T-cell (primary cell): Measurements from ENCODE around the gene RASSF4. TPM values are rescaled to one million over a fixed set of nuclear protein-coding genes. Genes with fewer than 3 reads are reported as not detected.
A peak's percentile ranks its signal among the peaks of the same experiment; 100 is the strongest.

ENCODE experiments used
- ATAC-seq, 4 experiments: fragments of 200-7000 bp in 3 of 4; fragments of 150-1000 bp in 1 of 4; cut with Tn5 transposase; replicated peaks in 1 of 4; 1 replicate in 3 of 4; 2 replicates in 1 of 4; pipeline ENCODE4 v1.10.0; 2021; ENCODE audit warnings: moderate library complexity in 3 of 4, mild to moderate bottlenecking in 2 of 4, moderate number of reproducible peaks in 1 of 4
- CTCF ChIA-PET, 2 donors: fragments of 300-600 bp; sonication (Branson Sonifier 250); formaldehyde crosslinking; loops; one replicate each; lab custom pipeline; 2022; ENCODE audit warnings: antibody characterized with exemption in 2 of 2; lab: Charles Lee
- POLR2A ChIA-PET, 2 donors: fragments of 300-600 bp; sonication (Branson Sonifier 250); formaldehyde crosslinking; loops; one replicate each; lab custom pipeline; 2022; ENCODE audit warnings: antibody characterized with exemption in 2 of 2; lab: Charles Lee
- DNase-seq, 35 experiments: peaks; one replicate each; pipeline versions ENCODE4 v3.0.0 to v3.0.0-alpha.2; 2013 to 2023
- H3K27ac ChIP-seq: one replicate; pipeline ENCODE4 v1.5.1; 2013; ENCODE audit warnings: low read length
- H3K27me3 ChIP-seq, 2 experiments: replicated peaks in 1 of 2; 1 replicate in 1 of 2; 2 replicates in 1 of 2; pipeline versions ENCODE4 v1.6.1 to v1.7.0; 2013; ENCODE audit warnings: low read length in 1 of 2, mixed read lengths in 1 of 2; ENCODE audit not compliant: control insufficient read depth in 2 of 2, insufficient read depth in 2 of 2; ENCODE audit errors: extremely low read depth in 1 of 2
- H3K36me3 ChIP-seq, 2 donors: 1 replicate in 1 of 2; 2 replicates in 1 of 2; pipeline versions ENCODE4 v1.6.1 to v1.7.0; 2013; ENCODE audit warnings: low read length in 1 of 2; ENCODE audit not compliant: control insufficient read depth in 2 of 2, insufficient read depth in 1 of 2; ENCODE audit errors: extremely low read depth in 1 of 2
- H3K4me1 ChIP-seq, 2 experiments: 1 replicate in 1 of 2; 2 replicates in 1 of 2; pipeline versions ENCODE4 v1.6.1 to v1.7.0; 2013; ENCODE audit warnings: low read length in 2 of 2, mixed read lengths in 1 of 2; ENCODE audit not compliant: insufficient read depth in 2 of 2, control insufficient read depth in 1 of 2; ENCODE audit errors: extremely low read depth in 1 of 2
- H3K4me3 ChIP-seq, 2 donors: 1 replicate in 1 of 2; 2 replicates in 1 of 2; pipeline versions ENCODE4 v1.5.1 to v1.7.0; 2013; ENCODE audit warnings: mild to moderate bottlenecking in 2 of 2, low read length in 1 of 2, moderate library complexity in 1 of 2; ENCODE audit not compliant: control insufficient read depth in 1 of 2; ENCODE audit errors: extremely low read depth in 1 of 2
- H3K9me3 ChIP-seq: 2 replicates; pipeline ENCODE4 v1.7.0; 2013
- H3K27ac Mint-ChIP-seq, 2 donors: one replicate each; pipeline ENCODE4 v1.8.0; 2020 to 2021; ENCODE audit warnings: mild to moderate bottlenecking in 2 of 2, mixed read lengths in 2 of 2
- H3K27me3 Mint-ChIP-seq, 2 donors: one replicate each; pipeline ENCODE4 v1.8.0; 2021 to 2022; ENCODE audit warnings: mixed read lengths in 2 of 2
- H3K36me3 Mint-ChIP-seq: one replicate; pipeline ENCODE4 v1.8.0; 2021; ENCODE audit warnings: mixed read lengths
- H3K4me1 Mint-ChIP-seq, 3 donors: one replicate each; pipeline ENCODE4 v1.8.0; 2020 to 2022; ENCODE audit warnings: mixed read lengths in 3 of 3, mild to moderate bottlenecking in 1 of 3
- H3K4me3 Mint-ChIP-seq, 3 donors: one replicate each; pipeline ENCODE4 v1.8.0; 2020 to 2022; ENCODE audit warnings: mild to moderate bottlenecking in 3 of 3, mixed read lengths in 3 of 3, moderate library complexity in 3 of 3
- H3K9me3 Mint-ChIP-seq, 3 donors: one replicate each; pipeline ENCODE4 v1.8.0; 2020 to 2022; ENCODE audit warnings: mixed read lengths in 3 of 3
- WGBS: methylation state at CpG from one replicate; pipeline ENCODE4 v1.1.5; 2013; ENCODE audit warnings: missing lambda C conversion rate; ENCODE audit not compliant: insufficient coverage; 5-methylcytosine and 5-hydroxymethylcytosine counted together
- total RNA-seq, 35 experiments: library from RNA in 6 of 35; stranded (reverse) in 6 of 35; fragments of 120-200 nt in 1 of 35; gene quantifications; one replicate each; pipeline versions ENCODE4 v1.2.1 to v1.2.4 and lab custom pipeline; 2013 to 2026

Gene RASSF4
- total RNA-seq, 5 donors from 2014 or later (not counting 1 experiment from before 2014, with no cell fraction given): 0.55 to 2.8 (median 1.7) TPM

GRCh38 chr10:45001381-45002148 is 42.0 kb downstream of the RASSF4 start:
- Mint-ChIP-seq H3K4me1 (peaks cover 26 to 40% (median 32%) of the 10 kb centered on the region in 3 donors), H3K27me3 (no peaks in the 10 kb centered on the region), H3K9me3 (peaks cover 0 to 23% (median 3%) of the 10 kb centered on the region in 3 donors), H3K27ac (peak overlapping the region; percentile 78 to 81), H3K4me3 (peak overlapping the region; percentile 74 to 90 (median 83)), H3K36me3 (peaks cover 36% of the 10 kb centered on the region)
- Histone ChIP-seq H3K27me3 (no peaks in the 10 kb centered on the region), H3K27ac (peak overlapping the region; percentile 68), H3K4me3 (peak overlapping the region; percentile 60 to 77), H3K9me3 (peaks cover 3% of the 10 kb centered on the region), H3K36me3 (peaks cover 5 to 8% of the 10 kb centered on the region in 2 donors), H3K4me1 (peaks cover 9 to 13% of the 10 kb centered on the region in 2 experiments)
- ChIA-PET POLR2A (interaction anchor here in 1 of 2 donors (0.7 kb wide), 1 partner anchor 42 kb away, joined by 3 read pairs; the partner anchor contains the start of gene RASSF4), CTCF (interaction anchor here (0.5 to 0.6 kb wide), 2 partner anchors 234 to 693 kb away, joined by 3 read pairs; no protein-coding TSS in a partner anchor)
- ATAC-seq: peak; percentile 61 to 69 (median 62)
- WGBS: 2% methylated on average over 9 of the region's 13 CpGs
- DNase-seq: peak in 31 of 35 experiments; percentile 20 to 65 (median 39)

- CTCF ChIA-PET: interaction anchor here in 1 of 2 donors (0.6 kb wide), 1 partner anchor 640 kb away, joined by 3 read pairs; no protein-coding TSS in a partner anchor
- Histone ChIP-seq H3K9me3 (peaks cover 3% of the 10 kb centered on the region), H3K27ac (no peak overlapping the region), H3K36me3 (peaks cover 5 to 8% of the 10 kb centered on the region in 2 donors), H3K27me3 (no peaks in the 10 kb centered on the region), H3K4me1 (peaks cover 9 to 11% of the 10 kb centered on the region in 2 experiments), H3K4me3 (no peak overlapping the region)
- Mint-ChIP-seq H3K27me3 (no peaks in the 10 kb centered on the region), H3K36me3 (peaks cover 36% of the 10 kb centered on the region), H3K4me1 (peaks cover 26 to 36% (median 32%) of the 10 kb centered on the region in 3 donors), H3K4me3 (no peak overlapping the region), H3K9me3 (peaks cover 0 to 23% (median 3%) of the 10 kb centered on the region in 3 donors), H3K27ac (no peak overlapping the region)
- no peak for ATAC-seq
- 100% methylated on average over 4 of the region's 10 CpGs for WGBS
- POLR2A ChIA-PET: no interaction called here
- DNase-seq: no peak
These were observed 43.9 kb downstream of the RASSF4 start for GRCh38 chr10:45003432-45004000.

- WGBS: 100% methylated on average over 1 of the region's 3 CpGs
- ChIA-PET POLR2A (no interaction called here), CTCF (interaction anchor here in 1 of 2 donors (0.7 to 1.4 kb wide), 2 partner anchors 11 to 1055 kb away, joined by 3 to 5 read pairs; no protein-coding TSS in a partner anchor)
- Mint-ChIP-seq H3K4me1 (peaks cover 23 to 35% (median 31%) of the 10 kb centered on the region in 3 donors), H3K27me3 (no peaks in the 10 kb centered on the region), H3K9me3 (peaks cover 0 to 23% (median 3%) of the 10 kb centered on the region in 3 donors), H3K4me3 (no peak overlapping the region), H3K27ac (no peak overlapping the region), H3K36me3 (peaks cover 36% of the 10 kb centered on the region)
- peaks cover 9 to 11% of the 10 kb centered on the region in 2 experiments for H3K4me1 ChIP-seq
- no peak overlapping the region for H3K4me3 ChIP-seq
- peaks cover 5 to 8% of the 10 kb centered on the region in 2 donors for H3K36me3 ChIP-seq
- no peak overlapping the region for H3K27ac ChIP-seq
- no peaks in the 10 kb centered on the region for H3K27me3 ChIP-seq
- ATAC-seq: no peak
- DNase-seq: no peak
- H3K9me3 ChIP-seq: peaks cover 3% of the 10 kb centered on the region
These were observed 45.1 kb downstream of the RASSF4 start for GRCh38 chr10:45004661-45005060.

- WGBS: no CpG with 5 or more reads among the region's 1 CpG
- Mint-ChIP-seq H3K27me3 (no peaks in the 10 kb centered on the region), H3K9me3 (peaks cover 0 to 23% (median 3%) of the 10 kb centered on the region in 3 donors), H3K27ac (no peak overlapping the region), H3K4me3 (no peak overlapping the region), H3K36me3 (peaks cover 36% of the 10 kb centered on the region), H3K4me1 (peaks cover 17 to 29% (median 25%) of the 10 kb centered on the region in 3 donors)
- ChIA-PET CTCF (interaction anchor here in 1 of 2 donors (1.4 kb wide), 1 partner anchor 10 kb away, joined by 3 read pairs; no protein-coding TSS in a partner anchor), POLR2A (no interaction called here)
- Histone ChIP-seq H3K4me1 (peaks cover 8 to 9% of the 10 kb centered on the region in 2 experiments), H3K4me3 (no peak overlapping the region), H3K36me3 (peaks cover 5 to 8% of the 10 kb centered on the region in 2 donors), H3K27me3 (no peaks in the 10 kb centered on the region), H3K9me3 (peaks cover 3% of the 10 kb centered on the region), H3K27ac (no peak overlapping the region)
- no peak for ATAC-seq
- no peak for DNase-seq
These were observed 45.7 kb downstream of the RASSF4 start for GRCh38 chr10:45005284-45005683.

- no peak overlapping the region for H3K27ac Mint-ChIP-seq
- no peaks in the 10 kb centered on the region for H3K27me3 Mint-ChIP-seq
- WGBS: no CpG with 5 or more reads among the region's 3 CpGs
- H3K4me3 ChIP-seq: no peak overlapping the region
- peaks cover 36% of the 10 kb centered on the region for H3K36me3 Mint-ChIP-seq
- peaks cover 3% of the 10 kb centered on the region for H3K9me3 ChIP-seq
- H3K27me3 ChIP-seq: no peaks in the 10 kb centered on the region
- no peak overlapping the region for H3K4me3 Mint-ChIP-seq
- ATAC-seq (no peak), DNase-seq (no peak)
- no peak overlapping the region for H3K27ac ChIP-seq
- CTCF ChIA-PET: interaction anchor here (0.6 to 0.7 kb wide), 2 partner anchors 21 to 50 kb away, joined by 3 to 4 read pairs; no protein-coding TSS in a partner anchor
- H3K4me1 ChIP-seq: peaks cover 2 to 7% of the 10 kb centered on the region in 2 experiments
- peaks cover 5 to 8% of the 10 kb centered on the region in 2 donors for H3K36me3 ChIP-seq
- POLR2A ChIA-PET: no interaction called here
- H3K9me3 Mint-ChIP-seq: peaks cover 0 to 23% (median 3%) of the 10 kb centered on the region in 3 donors
- peaks cover 11 to 22% (median 18%) of the 10 kb centered on the region in 3 donors for H3K4me1 Mint-ChIP-seq
These were observed 46.9 kb downstream of the RASSF4 start for GRCh38 chr10:45006276-45007030.
